HTERT RPE-1 (cell line): ENCODE results near the gene TINCR.
"Not testable (repeated sequence)": the region's sequence is repeated elsewhere in the genome, so short reads cannot be mapped to it uniquely, and the experiment has no call there.

Experiments
- in situ Hi-C: fragments of 300-500 bp; cut with MboI; formaldehyde crosslinking; loops from 4 replicates; pipeline ENCODE4 v1.14.3; 2020; ENCODE audit warnings: low sequenced_read_pairs

Gene TINCR

GRCh38 chr19:5561559-5561958 is 6.2 kb downstream of the TINCR start:
- in situ Hi-C loops: no loop called here

DNA sequence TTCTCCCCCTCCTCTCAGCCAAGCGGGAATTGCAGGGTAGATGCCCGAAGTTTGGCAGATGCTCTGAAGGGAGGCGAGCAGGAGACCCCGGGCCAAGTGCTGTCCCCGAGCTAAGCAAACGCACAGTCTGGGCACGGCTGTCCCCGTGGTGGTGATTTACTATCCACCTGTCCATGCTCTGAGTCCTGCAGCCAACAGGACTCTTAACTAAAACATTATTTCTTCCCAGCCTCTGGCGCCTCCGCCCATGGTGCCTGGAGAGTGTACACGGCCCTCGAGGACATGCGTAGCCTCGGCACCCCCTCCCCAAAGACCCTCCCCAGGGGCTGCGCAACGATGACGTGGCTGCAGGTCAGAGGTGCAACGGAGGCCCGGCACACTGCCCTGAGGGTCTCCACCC is 7.6 kb downstream of the TINCR start:
- in situ Hi-C loops: no loop called here

DNA sequence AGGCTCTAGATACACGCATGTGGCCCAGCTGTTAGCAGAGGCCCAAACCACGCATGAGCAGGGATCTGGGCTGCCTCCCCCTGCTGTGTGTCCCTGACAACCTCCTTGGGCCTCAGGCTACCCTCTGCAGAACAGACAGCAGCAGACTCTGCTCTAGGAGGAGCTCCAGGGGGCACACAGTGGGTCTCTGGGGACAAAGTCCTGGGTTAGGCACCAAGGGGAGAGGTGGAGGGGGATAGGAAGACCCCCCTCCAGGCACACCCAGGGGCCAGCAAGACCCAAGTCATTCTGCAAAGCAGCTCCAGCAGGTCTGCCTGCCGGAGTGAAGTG is 8.0 kb downstream of the TINCR start:
- in situ Hi-C loops: no loop called here

GRCh38 chr19:5558101-5558621 is 9.6 kb downstream of the TINCR start:
- in situ Hi-C loops: no loop called here

DNA sequence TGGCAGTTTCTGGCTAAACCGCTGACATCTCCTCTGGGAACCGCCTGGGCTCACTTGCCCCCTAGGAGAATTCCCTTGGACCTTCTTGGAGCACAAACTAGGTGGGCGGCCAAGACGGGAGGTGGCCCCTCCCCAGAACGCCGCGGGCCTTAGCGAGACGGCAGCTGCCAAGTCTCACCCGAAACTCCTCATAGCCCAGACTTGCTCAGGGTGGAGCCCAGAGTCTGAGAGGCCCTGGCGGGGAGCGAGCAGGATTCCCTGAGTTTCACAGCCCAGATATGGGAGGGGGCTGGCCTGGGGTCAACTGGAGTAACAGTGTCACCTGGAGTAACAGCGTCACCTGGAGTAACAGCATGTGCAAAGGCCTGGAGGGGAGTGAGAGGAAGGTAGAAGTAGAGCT is 10.1 kb downstream of the TINCR start:
- in situ Hi-C loops: no loop called here

GRCh38 chr19:5554828-5555227 is 12.9 kb downstream of the TINCR start:
- in situ Hi-C loops: no loop called here

GRCh38 chr19:5553892-5554291 is 13.9 kb downstream of the TINCR start:
- in situ Hi-C loops: no loop called here

- in situ Hi-C loops: no loop called here
Observed at GRCh38 chr19:5547881-5548280, 19.9 kb downstream of the TINCR start.

DNA sequence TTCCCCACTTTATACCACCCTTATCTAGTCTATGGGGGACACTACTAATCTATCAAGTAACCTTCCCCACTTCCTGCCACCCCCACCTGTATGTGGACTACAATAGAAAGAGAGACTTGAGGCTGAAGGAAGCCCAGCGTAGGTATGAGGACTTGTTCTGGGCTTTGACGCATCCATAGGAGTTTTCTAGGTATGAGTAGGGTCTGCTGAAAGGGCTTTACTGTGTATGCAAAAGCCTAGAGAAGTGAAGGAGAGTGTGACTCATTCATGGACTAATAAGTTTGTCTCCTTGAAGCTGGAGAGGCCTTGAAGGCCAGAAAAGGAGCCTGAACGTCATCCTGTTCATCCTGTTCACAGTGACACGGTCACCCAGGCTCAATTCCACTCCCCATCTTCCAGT is 21.8 kb downstream of the TINCR start:
- in situ Hi-C loops: no loop called here

DNA sequence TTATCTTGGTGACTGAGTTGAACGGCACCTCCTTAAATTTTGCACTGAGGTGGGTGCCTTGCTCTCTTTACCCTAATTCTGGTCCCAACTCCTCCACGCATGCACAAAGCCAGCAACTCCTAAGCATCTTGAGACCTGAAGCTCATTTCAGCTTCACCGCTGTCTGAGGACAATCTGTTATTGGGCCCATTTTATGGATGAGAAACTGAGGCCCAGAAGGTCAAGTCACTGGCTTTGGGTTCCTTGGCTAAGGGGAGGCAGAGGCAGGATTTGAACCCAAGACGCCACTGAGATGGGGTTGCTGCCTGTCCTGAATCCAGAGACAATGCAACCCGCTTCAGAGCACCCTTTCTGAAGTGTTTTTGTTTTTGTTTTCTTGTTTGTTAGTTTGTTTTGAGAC is 22.7 kb downstream of the TINCR start:
- in situ Hi-C loops: no loop called here

GRCh38 chr19:5542665-5543064 is 25.1 kb downstream of the TINCR start:
- in situ Hi-C loops: no loop called here

DNA sequence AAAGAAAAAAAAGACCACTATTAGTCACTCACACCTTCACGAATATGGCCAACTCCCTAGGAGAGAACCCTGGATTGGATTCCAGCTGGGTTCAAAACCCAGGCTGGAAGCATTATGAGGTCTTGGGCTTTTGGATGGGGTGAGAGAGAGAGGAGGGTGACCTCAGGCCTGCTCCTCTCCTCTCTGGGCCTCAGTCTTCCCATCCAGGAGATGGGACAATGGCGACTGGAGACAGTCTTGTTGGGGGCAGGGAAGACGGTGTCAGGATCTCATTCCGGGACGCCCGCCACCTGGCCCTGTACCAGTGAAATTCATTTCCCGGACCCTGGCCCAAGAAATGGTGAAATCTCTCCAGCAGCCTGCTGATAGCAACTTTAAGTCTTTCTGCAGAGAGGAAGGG is 26.3 kb downstream of the TINCR start:
- in situ Hi-C loops: no loop called here

- in situ Hi-C loops: no loop called here
Observed at GRCh38 chr19:5540208-5540607, 27.5 kb downstream of the TINCR start.

DNA sequence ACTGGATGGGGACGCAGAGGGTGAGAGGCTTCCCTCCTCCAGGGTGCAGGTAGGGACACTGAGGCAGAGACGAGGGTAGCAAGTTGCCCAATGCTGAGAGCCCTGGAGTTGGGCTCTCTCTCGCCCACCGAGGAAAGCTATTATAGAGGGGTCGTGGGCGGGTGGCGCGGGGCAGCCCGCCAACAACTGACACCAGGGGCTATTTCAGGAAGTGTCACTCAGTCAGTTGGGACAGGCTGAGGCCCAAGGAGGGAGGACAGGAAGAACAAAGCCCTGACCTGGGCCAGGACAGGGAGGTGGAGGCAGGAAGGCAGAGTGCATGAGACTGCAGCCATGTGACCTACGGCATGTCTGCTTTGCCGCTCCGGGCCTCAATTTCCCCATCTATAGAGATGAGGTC is 29.9 kb downstream of the TINCR start:
- in situ Hi-C loops: no loop called here

DNA sequence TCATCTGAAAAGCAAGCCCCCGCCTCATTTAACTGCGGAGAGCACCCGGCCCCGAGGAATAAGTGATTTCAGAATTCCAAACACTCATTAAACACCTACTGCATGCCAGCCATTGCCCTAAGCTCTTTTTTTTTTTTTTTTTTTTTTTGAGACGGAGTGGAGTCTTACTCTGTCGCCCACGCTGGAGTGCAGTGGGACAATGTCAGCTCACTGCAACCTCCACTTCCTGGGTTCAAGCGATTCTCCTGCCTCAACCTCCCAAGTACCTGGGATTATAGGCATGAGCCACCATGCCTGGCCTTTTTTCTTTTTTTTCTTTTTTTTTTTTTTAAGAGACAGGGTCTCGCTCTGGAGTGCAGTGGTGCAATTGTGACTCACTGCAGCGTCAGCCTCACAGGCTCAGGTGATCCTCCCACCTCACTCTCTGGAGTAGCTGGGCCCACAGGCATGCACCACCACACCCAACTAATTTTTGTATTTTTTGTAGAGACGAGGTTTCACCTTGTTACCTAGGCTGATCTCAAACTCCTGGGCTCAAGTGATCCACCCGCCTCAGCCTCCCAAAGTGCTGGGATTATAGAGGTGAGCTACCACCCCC is 30.7 kb downstream of the TINCR start:
- in situ Hi-C loops: not testable (repeated sequence)

DNA sequence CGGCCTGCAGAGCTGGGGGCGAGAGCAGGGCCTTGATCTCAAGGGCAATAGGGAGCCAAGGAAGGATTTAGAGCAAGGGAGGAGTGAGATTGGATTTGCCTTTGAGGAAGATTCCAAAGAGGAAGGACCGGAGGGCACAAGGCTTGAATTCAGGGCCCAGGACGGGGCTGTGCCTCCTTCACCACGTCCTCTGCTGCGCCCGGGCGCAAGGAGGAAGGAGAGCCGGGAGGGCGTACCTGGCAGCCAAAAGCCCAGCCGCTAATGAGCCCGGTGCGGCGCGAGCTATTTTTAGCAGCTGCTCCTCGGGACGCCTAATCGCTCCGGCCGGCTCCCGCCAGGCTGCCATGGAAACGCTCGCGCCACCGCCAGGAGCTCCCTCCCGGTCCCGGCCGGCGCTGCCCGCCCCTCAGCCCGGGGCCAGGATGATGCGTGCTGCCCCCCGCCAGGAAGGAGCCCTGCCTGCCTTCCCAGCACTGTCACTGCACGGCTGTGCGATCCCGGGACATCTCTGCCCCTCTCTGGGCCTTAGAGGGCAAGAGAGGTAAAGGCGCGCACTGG is 31.3 kb downstream of the TINCR start:
- in situ Hi-C loops: no loop called here

- in situ Hi-C loops: no loop called here
Observed at GRCh38 chr19:5534787-5535586, 32.8 kb downstream of the TINCR start.

DNA sequence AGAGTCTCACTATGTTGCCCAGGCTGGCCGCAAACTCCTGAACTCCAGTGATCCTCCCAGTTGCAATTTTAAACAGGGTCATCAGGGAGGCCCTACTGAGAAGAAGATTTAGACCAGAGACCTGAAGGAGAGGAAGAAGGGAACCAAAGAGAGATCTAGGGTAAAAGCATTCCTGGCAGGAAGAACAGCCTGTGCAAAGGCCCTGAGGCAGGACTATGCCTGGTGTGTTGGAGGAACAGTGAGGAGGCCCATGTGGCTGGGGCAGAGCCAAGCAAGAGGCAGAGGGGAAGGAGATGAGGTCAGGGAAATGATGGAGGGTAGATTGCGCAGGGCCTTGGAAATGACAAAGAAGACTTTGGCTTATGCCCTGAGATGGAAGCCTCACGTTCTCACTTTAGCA is 34.5 kb downstream of the TINCR start:
- in situ Hi-C loops: no loop called here

DNA sequence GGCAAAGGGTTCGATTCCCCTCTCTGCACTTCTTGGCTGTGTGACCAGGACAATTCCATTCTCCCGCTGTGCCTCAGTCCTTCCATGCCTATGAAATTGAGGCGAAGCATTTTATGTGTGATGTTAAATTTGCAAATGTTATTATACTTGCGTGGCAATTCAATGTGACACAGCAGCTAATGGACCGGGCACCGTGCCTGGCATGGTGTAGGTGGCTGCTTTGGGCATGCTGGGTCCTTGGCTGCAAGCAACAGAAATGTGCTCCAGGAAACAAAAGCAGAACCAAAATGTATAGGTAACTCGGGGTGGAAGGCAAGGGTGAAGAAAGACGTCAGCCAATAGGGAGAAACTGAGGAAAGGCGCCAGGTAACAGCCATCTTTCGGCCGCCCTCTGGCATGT is 37.1 kb downstream of the TINCR start:
- in situ Hi-C loops: no loop called here

GRCh38 chr19:5526691-5527090 is 41.1 kb downstream of the TINCR start:
- in situ Hi-C loops: no loop called here

DNA sequence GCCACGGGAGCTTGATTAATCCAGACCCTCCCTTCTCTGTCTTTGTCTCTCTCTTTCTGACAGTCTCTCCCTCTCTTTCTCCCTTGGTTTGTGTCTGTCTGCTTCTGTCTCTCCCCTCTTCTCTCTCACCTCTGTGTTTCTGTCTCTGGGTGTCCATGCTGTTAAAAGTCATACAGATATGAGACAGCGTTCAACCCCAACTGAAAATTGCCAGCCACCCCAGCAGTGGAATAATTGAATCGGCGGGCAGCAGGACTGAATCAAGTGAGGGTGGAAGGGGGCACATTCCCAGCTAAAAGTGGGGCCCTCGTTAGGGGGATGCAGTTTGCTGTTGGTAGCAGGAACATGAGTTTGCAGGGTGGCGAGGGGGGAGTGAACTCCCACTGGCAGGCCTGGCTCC is 43.7 kb downstream of the TINCR start:
- in situ Hi-C loops: no loop called here

DNA sequence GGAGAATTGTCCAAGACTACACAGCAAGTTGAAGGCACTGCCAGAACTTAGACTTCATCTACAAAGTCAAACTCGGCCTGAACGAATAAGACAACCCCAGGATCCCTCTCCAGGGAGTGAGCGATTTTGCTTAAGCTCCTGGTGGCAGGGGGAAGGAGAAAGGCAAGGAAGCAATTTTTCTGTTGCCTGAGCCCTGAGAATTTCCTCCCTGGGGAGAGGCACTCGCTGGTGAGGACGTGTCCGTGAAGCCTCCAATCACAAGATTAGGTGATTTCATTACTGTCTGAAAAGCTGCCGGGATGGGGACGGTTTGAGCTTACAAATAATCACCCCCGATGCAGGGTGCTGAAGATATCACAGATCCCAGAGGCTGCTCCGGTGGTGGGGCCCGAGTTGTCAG is 45.6 kb downstream of the TINCR start:
- in situ Hi-C loops: no loop called here
